GM12892 (cell line): ENCODE results near the gene USP17L20.
"Not testable (repeated sequence)": the region's sequence is repeated elsewhere in the genome, so short reads cannot be mapped to it uniquely, and the experiment has no call there.

Experiments
- POLR2A ChIP-seq: IDR thresholded peaks from 2 replicates; pipeline ENCODE4 v1.6.1; 2011; ENCODE audit warnings: low read depth, low read length, control low read depth
- POLR2AphosphoS5 ChIP-seq: IDR thresholded peaks from 2 replicates; pipeline ENCODE4 v1.6.1; 2011; ENCODE audit warnings: low read depth, low read length, control low read depth
- TAF1 ChIP-seq: IDR thresholded peaks from 2 replicates; pipeline ENCODE4 v1.6.1; 2011; ENCODE audit warnings: low read depth, mild to moderate bottlenecking, control low read depth, low read length, borderline replicate concordance

DNA sequence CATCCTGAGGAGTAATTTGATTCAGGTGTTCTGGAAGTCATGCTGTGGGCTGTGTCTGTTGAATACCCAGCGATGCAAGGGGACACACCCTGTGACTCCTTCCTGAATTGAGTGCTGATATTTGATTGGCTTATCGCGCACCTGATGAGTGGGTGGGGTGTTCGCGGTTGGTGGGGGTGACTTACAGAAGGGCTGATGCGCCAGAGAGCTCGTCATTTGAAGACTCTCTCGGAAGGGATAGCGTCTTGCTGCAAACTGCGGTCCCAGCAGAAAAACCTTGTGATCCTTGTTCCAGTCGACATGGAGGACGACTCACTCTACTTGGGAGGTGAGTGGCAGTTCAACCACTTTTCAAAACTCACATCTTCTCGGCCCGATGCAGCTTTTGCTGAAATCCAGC is 42.8 kb upstream of the USP17L20 start, which contains the start of gene USP17L11:
- not testable (repeated sequence) for TF ChIP-seq POLR2AphosphoS5, POLR2A, TAF1
